H1 (cell line): Measurements from ENCODE around the gene PPIL6.

Experiments
- CREB1 ChIP-seq: IDR thresholded peaks from 2 replicates; pipeline ENCODE4 v1.6.1; 2012; ENCODE audit warnings: inconsistent platforms
- HDAC2 ChIP-seq, 2 experiments: fragments of 300-600 bp in 1 of 2; sonication (generic) in 1 of 2; IDR thresholded peaks; 2 replicates each; pipeline ENCODE4 v1.6.1; 2011 to 2012; ENCODE audit warnings: low read depth in 2 of 2, low read length in 2 of 2, mild to moderate bottlenecking in 2 of 2, moderate library complexity in 2 of 2, borderline replicate concordance in 1 of 2, inconsistent platforms in 1 of 2
- NRF1 ChIP-seq: IDR thresholded peaks from 2 replicates; pipeline ENCODE4 v1.6.1; 2011; ENCODE audit warnings: mild to moderate bottlenecking, low read depth, low read length, improper control_type of control experiment
- POLR2A ChIP-seq, 2 experiments: IDR thresholded peaks; 1 replicate in 1 of 2; 2 replicates in 1 of 2; pipeline ENCODE4 v1.6.1; 2011; ENCODE audit warnings: low read depth in 2 of 2, low read length in 2 of 2, mild to moderate bottlenecking in 2 of 2; ENCODE audit errors: control extremely low read depth in 1 of 2
- POLR2AphosphoS5 ChIP-seq: IDR thresholded peaks from 2 replicates; pipeline ENCODE4 v1.6.1; 2011; ENCODE audit warnings: low read depth, low read length
- RFX5 ChIP-seq: IDR thresholded peaks from 2 replicates; pipeline ENCODE4 v1.6.1; 2011; ENCODE audit warnings: low read depth, low read length, improper control_type of control experiment, borderline replicate concordance
- RNF2 ChIP-seq: fragments of 200-900, 300-1000 bp; sonication (generic); IDR thresholded peaks from 2 replicates; pipeline ENCODE4 v1.7.1; 2016; ENCODE audit warnings: borderline replicate concordance, low read depth, mild to moderate bottlenecking, antibody characterized with exemption, low read length; ENCODE audit not compliant: poor library complexity, severe bottlenecking; ENCODE audit errors: missing control alignments
- SIX5 ChIP-seq: IDR thresholded peaks from 2 replicates; pipeline ENCODE4 v1.6.1; 2011; ENCODE audit warnings: mild to moderate bottlenecking, low read depth, low read length
- SRF ChIP-seq: IDR thresholded peaks from 2 replicates; pipeline ENCODE4 v1.6.1; 2011; ENCODE audit warnings: mild to moderate bottlenecking, low read depth, low read length, moderate library complexity
- SUZ12 ChIP-seq: fragments of 200-600 bp; sonication (generic); IDR thresholded peaks from 2 replicates; pipeline ENCODE4 v1.6.1; 2012; ENCODE audit warnings: mild to moderate bottlenecking, inconsistent platforms, low read length, moderate library complexity, mixed read lengths
- TBP ChIP-seq: IDR thresholded peaks from 2 replicates; pipeline ENCODE4 v1.6.1; 2011; ENCODE audit warnings: low read depth, low read length, improper control_type of control experiment
- TEAD4 ChIP-seq: IDR thresholded peaks from 2 replicates; pipeline ENCODE4 v1.6.1; 2012; ENCODE audit warnings: low read depth, low read length, inconsistent platforms, mixed read lengths
- TF ChIP-seq, protein P1 (sequence below), 3 experiments: IDR thresholded peaks; 1 replicate in 2 of 3; 2 replicates in 1 of 3; pipeline versions ENCODE4 v1.5.1 to v1.6.1; 2011; ENCODE audit warnings: low read length in 3 of 3, mild to moderate bottlenecking in 3 of 3, inconsistent platforms in 2 of 3, low read depth in 1 of 3, moderate library complexity in 1 of 3; ENCODE audit not compliant: insufficient read depth in 1 of 3; ENCODE audit errors: control extremely low read depth in 1 of 3
- TF ChIP-seq, protein P2 (sequence below): IDR thresholded peaks from 2 replicates; pipeline ENCODE4 v1.6.1; 2011; ENCODE audit warnings: low read length, improper control_type of control experiment

DNA sequence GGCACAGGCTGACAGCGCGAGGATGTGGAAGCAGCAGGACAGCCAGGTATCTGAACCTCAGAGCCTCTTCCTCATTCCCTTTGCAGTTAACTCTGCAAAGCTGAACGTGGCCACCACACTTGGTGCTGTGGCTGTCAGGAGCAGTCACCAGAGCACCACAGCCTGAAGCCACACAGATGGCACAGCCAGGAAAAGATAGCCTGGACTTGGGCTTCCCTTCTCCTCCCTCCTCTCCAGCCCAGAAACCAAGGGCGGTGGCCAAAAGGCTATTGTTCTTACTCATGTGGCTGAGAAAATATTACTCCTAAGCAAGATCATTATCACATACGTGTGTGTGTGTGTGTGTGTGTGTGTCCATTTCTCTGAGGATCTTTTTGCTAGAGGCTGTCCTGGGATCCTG lies 97.9 kb downstream of the PPIL6 start:
- TF ChIP-seq TBP (no peak), POLR2A (IDR thresholded peaks at IDR 0.05; ENCODE audit: control extremely low read depth in 1 of 2, low read depth in 2 of 2, low read length in 2 of 2) (no peak), HDAC2 (IDR thresholded peaks at IDR 0.05; ENCODE audit: borderline replicate concordance in 1 of 2, low read depth in 2 of 2, low read length in 2 of 2) (no peak), NRF1 (no peak), SIX5 (no peak), POLR2AphosphoS5 (no peak), RNF2 (no peak), CREB1 (no peak), RFX5 (no peak), SRF (no peak), SUZ12 (no peak), TEAD4 (no peak)
- TF ChIP-seq, protein P1, sequence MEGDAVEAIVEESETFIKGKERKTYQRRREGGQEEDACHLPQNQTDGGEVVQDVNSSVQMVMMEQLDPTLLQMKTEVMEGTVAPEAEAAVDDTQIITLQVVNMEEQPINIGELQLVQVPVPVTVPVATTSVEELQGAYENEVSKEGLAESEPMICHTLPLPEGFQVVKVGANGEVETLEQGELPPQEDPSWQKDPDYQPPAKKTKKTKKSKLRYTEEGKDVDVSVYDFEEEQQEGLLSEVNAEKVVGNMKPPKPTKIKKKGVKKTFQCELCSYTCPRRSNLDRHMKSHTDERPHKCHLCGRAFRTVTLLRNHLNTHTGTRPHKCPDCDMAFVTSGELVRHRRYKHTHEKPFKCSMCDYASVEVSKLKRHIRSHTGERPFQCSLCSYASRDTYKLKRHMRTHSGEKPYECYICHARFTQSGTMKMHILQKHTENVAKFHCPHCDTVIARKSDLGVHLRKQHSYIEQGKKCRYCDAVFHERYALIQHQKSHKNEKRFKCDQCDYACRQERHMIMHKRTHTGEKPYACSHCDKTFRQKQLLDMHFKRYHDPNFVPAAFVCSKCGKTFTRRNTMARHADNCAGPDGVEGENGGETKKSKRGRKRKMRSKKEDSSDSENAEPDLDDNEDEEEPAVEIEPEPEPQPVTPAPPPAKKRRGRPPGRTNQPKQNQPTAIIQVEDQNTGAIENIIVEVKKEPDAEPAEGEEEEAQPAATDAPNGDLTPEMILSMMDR (IDR thresholded peaks at IDR 0.05; ENCODE audit: control extremely low read depth in 1 of 3, insufficient read depth in 1 of 3, low read depth in 1 of 3, low read length in 3 of 3): no peak
- TF ChIP-seq, protein P2, sequence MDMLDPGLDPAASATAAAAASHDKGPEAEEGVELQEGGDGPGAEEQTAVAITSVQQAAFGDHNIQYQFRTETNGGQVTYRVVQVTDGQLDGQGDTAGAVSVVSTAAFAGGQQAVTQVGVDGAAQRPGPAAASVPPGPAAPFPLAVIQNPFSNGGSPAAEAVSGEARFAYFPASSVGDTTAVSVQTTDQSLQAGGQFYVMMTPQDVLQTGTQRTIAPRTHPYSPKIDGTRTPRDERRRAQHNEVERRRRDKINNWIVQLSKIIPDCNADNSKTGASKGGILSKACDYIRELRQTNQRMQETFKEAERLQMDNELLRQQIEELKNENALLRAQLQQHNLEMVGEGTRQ: no peak
